ENCODE data around the gene LRRN4CL.
"Not testable (repeated sequence)": the region's sequence is repeated elsewhere in the genome, so short reads cannot be mapped to it uniquely, and the experiment has no call there.

The LRRN4CL gene

DNA sequence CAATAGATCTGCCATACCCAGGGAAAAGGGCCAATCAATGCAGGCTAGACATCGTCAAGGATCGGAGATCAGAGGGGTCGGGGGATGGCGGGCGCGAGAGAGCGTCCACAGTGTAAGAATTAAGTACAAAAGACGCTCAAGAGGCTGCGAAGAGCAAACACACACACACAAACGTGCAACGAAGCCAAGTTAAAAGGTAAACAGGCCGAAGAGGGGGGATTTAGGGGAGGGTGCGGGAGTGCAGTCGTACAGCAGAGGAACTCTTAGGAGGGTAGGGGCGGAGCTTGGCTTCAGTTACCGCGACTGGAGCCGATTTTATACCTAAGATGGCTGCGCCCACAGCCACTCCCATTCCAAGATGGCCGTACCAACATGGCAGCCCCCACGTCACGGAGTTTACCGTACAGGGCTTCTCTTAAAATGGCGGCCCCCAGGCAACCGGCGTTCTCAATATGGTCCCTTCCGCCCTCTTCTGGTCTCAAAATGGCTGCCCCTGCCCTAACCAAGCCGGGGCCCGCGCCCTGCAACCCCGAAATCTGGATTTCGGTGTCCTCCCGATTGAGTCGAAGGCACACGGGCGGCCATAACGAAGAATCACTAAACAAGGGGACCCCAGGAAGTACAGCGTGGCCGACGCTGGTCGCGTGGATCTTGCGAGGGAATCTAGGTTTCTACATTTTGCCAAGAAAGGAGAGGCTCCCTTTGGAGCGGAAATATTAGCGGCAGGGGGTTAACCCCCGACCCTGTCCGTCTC, 20.1 kb upstream of the LRRN4CL start:
- peak; percentile 64 to 96 (median 91) for DNase-seq

DNA sequence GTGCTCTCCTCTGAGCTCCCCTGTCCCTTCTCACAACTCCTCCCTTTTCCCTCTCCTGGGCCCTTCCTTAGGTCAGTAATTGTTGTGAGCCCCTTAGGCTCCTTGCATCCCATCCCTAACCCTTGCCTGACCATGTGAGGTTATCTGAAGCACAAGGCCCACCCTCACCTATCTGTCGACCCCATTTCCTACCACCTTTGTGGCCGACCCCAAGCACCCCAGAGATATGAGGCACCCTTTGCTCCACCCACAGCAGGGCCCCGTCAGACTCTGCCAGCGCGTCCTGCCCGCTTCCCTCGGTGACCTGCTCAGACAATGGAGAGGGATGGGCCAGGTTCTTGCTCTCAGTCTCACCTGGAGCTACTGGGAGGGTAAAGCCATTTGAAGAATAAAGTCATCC, 19.5 kb upstream of the LRRN4CL start:
- DNase-seq: peak in 2 of 14 donors; percentile 54 to 60

DNA sequence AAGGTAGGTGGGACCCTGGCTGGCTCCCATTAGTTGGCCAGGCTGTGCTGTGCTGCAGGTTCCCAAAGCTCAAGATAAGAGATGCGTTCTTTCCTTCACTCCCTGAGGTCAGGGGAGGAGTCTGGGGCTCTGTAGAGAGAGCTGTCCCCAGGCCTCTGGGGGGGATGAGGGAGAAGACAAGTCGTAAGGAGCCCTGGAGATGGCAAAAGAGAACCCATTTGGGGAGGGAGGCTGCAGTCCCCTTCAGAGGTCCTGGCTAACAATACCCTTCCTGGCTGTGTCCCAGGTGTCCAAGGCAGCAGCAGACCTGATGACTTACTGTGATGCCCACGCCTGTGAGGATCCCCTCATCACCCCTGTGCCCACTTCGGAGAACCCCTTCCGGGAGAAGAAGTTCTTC, 19.1 kb upstream of the LRRN4CL start:
- no peak for DNase-seq

DNA sequence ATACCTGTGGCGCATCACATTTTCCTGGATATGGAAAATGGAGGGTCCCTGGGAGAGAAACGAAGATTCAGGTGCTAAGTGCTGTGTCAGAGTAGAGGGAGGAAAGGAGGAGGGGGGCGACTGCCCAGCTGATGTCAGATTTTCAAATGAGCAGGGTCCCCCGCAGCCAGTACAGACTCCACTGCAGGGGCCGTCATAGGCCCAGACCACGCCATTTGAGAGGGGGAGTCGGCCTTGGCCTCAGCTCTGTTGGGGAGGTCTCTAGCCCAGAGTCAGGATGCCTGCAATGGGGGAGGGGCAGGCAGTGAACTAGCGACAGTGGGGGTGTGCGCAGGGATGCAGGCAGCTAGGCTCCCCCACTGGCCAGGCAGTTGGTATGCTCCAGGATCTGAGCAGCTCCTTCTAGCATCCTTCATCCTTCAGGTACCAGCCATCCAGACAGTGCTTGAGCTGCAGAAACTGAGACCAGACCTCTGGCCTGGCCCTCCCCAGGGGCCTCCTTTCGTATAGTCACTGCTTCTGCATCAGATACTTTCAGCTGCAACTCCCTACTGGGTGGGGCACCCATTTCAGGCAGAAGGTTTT, 18.0 kb upstream of the LRRN4CL start, which contains the start of the genes BSCL2 and GNG3:
BSCL2 (minus strand) TSS at position 148 of the 585 bp plus-strand sequence. CDS start 229 bp downstream, outside the sequence.
GNG3 (plus strand) TSS at position 400 of the 585 bp plus-strand sequence. CDS start 620 bp downstream, outside the sequence.
- peak in 12 of 14 donors; percentile 8 to 99 (median 51) for DNase-seq

DNA sequence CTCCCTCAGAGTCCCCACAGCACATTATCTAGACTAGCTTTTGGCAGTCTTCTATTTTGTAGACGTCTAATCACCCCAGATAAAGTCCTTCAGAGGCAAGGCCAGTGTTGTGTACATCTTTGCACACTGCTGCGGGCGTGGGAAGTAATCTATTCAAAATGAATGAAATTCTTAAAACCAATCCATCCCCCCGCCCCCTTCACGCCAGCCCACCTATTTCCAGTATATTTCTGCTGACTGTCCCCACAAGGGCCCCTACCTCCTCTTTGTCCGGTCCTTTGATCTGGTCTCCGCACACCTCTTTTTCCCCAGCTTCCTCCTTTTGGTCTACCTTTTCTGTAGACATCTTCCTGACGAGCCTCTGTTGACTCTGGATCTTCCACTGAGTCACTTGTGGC, 17.5 kb upstream of the LRRN4CL start:
- DNase-seq: peak in 2 of 14 donors; percentile 35 to 51

DNA sequence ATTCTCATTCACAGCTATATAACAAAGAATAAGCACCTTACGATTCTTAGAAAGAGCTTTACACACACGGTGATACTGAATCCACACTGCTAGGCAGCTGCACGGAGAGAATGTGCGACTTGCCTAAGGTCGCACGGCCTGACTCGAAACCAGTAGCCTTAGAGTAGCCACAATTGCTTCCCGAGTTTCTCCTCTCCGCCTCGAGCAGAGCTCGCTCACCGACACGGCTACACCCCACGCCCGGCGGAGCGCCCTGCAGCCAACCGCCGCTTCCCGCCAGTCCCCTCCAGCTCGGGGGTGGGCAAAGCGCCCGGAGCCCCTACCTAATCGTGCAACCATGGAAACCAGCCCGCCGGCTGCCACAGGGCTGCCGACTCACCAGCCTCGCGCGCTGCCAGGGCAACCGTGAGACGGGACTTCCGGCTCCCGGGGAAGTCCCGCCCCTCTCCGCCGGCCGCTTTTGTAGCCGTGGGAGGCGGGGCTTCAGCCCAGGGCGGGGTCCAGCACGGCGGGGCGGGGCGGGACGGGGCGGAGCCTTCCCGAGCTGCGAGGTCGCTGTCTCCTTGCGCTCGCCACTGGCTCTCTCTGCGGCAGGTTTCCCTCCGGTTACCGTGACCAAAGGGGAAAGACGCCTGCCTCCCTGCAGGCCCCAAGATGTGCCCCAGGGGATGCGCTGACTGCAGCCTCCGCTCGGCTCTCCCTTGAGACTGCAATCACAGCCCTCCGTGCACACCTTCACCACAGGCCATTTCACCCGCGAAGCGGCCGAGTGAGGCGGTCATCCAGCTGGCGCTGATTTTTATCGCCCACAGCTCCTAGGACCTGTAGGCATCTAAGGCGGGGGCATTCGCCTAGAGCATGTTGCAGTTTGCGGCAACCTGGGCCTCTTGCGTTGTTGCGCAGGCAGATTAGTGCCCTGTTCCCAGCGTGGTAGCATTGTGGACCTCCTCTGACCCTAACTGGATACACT, 16.8 kb upstream of the LRRN4CL start:
- peak; percentile 42 to 96 (median 90) for DNase-seq

DNA sequence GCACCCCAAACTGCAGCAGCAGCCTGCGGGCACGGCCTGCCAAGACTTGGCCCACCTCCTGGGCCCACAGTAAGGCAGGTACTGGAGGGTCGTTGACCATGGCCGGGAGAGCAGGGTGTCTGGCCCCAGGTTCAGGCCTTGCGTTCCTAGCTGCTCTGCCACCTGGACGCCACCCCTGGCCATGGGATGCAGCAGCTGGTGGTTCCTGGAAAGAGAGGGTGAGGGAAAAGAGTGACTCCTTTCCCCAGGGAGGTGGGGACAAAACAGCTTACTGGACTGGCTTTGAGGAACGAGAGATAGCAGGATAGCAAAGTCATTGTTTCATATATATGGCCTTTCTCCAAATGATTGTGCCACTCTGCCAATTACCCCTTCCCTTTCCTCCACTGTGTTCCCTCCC, 16.1 kb upstream of the LRRN4CL start:
- DNase-seq: no peak

DNA sequence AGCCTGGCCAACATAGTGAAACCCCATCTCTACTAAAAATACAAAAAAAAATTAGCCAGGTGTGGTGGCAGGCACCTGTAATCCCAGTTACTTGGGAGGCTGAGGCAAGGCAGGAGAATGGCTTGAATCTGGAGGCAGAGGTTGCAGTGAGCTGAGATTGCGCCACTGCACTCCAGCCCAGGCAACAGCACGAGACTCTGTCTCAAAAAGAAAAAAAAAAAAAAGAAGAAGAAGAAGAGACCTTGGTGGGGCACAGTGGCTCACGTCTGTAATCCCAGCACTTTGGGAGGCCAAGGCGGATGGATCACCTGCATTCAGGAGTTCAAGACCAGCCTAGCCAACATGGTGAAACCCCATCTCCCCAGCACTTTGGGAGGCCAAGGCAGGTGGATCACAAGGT, 14.6 kb upstream of the LRRN4CL start:
- DNase-seq: not testable (repeated sequence)

DNA sequence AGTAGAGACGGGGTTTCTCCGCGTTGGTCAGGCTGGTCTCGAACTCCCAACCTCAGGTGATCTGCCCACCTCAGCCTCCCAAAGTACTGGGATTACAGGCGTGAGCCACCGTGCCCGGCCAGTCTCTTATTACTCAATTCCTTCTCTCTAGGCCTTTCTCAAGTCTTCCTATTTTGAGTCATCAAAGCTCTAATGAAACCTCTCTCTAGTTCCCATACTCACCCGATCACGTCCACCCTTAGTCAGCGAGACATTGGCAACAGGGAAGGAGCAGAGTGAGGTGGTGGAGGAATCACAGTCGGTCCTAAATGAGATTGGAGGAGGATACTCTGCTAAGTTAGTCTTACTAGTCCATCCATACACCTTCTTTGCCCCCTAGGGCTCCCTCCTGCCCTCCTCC, 12.9 kb upstream of the LRRN4CL start:
- no peak for DNase-seq

DNA sequence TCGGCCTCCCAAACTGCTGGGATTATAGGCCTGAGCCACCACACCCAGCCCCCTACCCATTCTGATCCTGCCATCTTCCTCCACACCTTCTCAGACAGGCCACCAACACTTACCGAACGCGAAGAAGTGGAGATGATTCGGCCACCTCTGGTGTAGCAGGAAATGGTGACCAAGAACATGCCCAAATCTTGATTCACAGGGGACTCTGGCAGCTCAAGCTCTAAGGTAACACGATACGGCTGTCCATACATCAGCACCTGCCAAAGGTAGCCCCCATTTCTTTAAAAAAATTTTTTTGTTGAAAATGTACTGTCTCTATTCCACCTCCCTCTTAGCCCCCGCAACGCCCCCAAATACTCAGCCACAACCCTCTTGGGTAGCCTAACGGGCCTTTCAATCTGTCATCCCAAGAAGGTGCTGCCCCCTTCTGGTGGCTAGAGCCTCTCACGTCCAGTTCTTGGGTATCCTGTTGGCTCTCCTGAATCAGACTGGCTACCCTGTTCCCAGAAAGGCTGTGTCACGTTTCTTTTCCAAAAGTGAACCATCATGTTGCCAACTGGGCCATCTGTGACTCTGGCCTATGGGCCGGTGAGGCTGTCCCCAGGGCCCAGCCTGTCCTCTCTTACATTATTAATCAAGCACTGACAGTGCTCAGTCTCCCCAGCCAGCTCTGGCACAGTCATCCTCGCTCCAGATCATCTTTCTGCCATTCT, 5.3 kb upstream of the LRRN4CL start:
- peak in 13 of 14 donors; percentile 3 to 91 (median 40) for DNase-seq

DNA sequence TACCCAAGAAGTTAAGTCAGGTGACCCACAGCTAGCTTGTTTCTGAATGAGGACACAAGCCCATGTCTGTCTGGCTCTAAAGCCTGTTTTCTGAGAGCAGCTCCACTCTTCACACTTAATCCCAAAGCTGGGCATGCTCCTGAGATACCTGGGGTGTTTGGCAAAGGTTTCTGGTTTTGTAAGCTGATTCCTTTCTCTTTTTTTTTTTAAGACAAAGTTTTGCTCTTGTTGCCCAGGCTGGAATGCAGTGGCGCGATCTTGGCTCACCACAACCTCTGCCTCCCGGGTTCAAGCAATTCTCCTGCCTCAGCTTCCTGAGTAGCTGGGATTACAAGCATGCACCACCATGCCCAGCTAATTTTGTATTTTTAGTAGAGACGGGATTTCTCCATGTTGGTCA, 4.3 kb upstream of the LRRN4CL start:
- DNase-seq: not testable (repeated sequence)

DNA sequence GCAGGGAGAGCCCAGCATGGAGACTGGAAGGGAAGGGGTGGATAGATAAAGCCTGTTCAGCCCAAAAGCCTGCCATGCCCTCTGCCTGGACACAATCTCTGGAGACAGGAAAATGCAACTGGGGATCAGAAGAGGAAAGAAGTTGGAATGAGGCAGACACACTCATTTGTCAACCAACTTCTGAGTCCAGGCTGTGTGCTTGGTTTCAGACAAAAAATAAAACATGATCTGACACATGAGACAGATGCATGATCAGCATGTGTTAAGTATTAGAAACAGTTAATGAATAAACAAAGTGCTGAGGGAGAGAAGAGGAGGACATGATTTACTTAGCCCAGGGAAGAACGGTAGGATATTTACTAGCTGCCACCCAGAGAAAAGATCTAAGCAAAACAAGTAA, 839 bp downstream of the LRRN4CL start:
- DNase-seq: no peak

DNA sequence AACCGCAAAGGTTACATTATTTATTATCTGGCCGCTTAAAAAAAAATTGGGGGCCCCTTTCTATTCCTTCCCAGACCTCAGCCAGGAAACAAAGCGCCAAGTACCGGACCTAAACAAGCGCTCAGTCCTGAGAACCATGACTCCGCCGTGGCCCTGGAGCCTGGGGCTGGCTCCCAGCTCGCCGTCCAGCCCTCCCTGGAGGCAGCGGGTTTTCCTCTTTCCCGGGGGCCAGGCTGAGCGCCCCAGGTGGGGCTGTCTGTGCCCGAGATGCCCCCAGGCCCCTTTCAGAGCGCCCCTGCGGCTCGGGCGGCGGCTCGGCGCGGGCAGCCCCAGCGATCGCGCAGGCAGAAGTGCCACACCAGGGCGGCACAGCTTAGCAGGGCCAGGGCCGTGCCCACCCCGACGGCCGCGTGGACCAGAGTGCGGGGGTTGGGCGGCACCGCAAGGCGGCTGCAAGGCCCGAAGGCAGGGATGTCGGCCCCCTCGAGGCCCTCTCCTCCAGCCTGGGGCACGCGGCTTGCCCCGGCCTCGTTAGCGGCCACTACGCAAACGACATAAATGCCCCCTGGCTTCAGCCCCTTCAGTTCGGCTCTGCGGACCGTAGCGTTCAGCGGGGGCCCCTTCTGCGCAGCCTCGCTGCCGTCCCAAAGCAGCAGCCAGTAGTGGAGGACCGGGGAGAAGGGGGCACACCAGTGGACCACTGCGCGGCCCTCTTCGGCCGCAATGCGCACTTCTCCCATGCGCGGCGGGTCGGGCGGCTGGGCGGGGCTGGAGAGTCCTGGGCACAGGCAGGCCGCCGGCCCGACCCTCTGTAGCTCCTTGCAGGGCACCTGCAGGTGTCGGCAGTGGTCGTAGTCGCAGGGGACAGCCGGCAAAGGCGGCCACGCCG, 1.6 kb downstream of the LRRN4CL start:
- no peak for DNase-seq

DNA sequence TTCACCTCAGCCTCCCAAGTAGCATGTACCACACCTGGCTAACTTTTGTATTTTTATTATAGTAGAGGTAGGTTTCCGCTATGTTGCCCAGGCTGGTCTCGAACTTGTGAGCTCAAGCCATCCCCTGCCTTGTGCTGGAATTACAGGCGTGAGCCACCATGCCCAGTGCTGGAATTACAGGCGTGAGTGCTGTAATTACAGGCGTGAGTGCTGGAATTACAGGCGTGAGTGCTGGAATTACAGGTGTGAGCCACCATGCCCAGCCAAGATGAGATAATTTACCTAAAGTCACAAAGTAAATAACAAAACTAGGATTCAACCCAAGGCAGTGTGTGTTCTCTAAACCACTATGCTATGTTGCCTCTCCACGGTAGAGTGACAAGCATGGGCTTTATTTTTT, 6.8 kb downstream of the LRRN4CL start:
- no peak for DNase-seq

DNA sequence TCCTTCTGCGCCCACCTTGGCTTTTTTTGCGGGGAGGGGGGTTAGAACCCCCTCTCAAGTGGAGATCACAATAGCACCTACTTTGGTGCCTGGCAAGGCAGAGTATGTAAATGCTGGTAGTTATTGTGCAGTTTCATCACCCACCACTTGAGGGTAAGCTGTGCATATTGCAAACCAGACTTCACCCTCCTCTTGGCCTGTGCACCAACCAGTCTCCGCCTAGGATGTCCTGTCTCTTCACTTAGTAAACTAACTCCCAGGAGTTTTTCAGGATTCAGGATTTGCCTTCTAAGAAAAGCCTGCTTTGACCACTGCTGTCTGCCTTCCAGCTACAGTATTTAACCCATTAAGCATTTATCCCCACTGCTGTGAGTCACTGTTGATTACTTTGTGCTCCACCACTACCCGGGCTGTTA, 8.5 kb downstream of the LRRN4CL start:
- DNase-seq: no peak

DNA sequence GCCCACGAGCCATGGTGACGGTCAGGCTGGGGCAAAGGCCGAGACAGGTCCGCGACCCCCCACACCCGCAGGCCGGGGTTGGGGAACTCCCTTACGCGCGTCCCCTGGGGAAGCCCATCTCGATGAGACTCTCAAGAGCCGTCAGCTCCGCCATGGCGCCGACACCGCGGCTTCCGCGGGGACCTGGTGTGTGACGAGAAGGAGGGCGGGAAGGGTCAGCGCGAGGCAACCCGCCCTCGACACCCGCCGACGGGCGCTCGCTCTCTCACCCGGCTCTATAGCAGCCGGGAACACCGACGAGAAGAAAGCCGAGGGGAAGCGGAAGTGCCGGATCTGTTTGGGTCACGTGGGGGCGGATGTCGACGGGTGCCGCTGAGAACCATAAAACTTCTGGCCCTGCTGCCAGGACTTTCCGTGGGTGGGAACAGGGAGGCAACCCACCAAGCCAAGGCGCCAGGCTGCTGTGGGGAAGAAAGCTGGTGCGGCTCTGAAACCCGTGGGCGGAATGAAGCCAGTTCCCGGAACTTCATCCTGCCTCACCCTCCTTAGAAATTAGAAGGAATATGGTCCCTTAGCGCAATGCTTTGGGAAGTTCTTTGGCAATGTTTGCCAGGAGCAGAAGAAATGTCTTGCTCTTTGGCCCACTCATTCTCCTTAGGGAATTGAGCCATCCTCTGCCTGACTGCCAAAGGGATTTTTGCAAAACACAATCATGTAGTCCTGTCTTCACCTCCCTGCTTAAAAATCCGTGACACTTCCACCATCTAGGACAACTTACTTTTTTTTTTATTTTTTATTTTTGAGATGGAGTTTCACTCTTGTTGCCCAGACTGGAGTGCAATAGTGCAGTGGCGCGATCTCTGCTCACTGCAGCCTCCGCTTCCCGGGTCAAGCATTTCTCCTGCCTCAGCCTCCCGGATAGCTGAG, 10.3 kb downstream of the LRRN4CL start, which contains the start of gene UBXN1:
UBXN1 (minus strand) TSS at position 304 of the 927 bp plus-strand sequence; CDS start at position 154, 150 bp downstream.
- DNase-seq: peak; percentile 68 to 91 (median 84)

DNA sequence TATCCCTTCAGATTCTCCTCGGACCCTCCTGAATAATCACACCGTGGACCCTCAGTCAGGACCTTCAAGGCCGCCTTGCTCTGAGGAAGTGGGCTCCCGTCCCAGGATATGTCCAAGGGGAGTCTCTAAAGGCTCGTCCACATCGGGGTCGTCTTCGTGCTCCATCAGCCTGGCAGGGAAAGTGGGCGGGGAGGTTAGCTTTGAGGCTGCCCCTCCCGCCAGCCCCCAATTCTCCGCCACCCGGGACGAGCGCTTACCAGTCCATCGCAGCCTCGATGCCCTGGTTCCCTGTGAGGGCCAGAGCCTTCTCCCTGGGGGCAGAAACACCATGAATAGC, 10.9 kb downstream of the LRRN4CL start:
- DNase-seq: peak in 1 of 14 donors; percentile 31

DNA sequence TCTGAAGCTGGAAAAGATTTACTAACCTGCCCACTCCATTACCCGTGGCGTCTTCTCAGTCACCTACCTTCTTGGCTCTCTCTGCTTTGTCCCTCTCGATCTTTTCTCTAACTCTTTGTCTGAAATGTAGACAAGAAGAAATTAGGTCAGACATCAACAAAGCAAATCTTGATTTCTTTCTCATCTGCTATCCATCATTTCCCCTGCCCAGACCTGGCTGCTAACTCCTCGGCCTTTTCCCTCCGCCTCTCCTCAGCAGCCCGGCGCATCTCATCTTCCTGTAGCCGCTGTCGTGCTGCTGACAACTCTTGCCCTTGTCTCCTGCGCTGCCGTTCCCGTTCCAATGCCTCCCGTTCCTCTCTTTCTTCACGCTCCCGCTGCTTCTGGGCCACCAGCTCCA, 11.6 kb downstream of the LRRN4CL start:
- no peak for DNase-seq

DNA sequence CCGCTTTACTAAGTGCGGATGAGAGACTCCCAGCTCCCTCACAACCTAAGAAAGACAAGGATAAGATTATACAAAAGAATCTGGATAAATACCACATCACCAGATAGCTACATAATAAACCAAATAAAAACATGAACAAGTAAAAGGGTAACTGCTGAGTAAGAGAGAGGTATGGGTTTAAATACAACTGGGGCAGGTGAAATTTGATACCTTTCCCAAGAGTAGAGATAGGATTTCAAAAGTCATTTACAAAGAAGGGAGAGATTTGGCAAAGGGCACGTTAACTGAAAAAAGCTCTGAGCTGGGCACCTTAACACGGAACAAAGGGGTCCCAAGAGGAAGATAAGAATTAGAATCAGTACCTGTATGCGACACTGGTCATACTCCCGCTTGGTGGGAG, 12.2 kb downstream of the LRRN4CL start:
- no peak for DNase-seq

DNA sequence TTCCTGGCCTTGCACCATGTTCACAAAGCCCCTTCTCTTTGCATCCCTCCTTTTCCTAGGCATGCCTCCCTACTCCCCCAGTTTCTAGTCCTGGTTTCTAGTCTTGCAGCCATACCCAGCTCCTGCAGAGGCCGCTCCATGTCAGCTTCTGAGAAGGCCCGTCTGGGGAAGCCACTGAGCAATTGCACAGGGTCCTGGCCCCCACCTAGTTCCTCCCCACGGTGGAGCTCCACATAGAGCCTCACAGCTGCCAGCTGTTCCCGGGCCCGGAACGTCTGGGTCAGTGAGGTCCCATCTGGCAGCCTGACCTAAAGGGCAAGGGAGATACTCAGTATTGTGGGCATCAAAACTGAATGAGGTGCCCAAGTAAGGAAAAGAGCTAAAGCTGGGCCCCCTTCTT, 12.6 kb downstream of the LRRN4CL start:
- DNase-seq: no peak

Measured in C1 segment of cervical spinal cord (tissue), 14 donors.